Hematopoietic multipotent progenitor cell treated with erythropoietin and hydrocortisone succinate and interleukin-3 and kit ligand, for 15 days (in vitro differentiated cells): Measurements from ENCODE around the gene ABHD17B.
"Not testable (repeated sequence)": the region's sequence is repeated elsewhere in the genome, so short reads cannot be mapped to it uniquely, and the experiment has no call there.

Experiments used
- DNase-seq: peaks from one replicate; pipeline ENCODE4 v3.0.0-alpha.2; 2015; ENCODE audit warnings: low spot score

The ABHD17B gene

GRCh38 chr9:71915495-71915894 lies 4.5 kb upstream of the ABHD17B start:
- no peak for DNase-seq

DNA sequence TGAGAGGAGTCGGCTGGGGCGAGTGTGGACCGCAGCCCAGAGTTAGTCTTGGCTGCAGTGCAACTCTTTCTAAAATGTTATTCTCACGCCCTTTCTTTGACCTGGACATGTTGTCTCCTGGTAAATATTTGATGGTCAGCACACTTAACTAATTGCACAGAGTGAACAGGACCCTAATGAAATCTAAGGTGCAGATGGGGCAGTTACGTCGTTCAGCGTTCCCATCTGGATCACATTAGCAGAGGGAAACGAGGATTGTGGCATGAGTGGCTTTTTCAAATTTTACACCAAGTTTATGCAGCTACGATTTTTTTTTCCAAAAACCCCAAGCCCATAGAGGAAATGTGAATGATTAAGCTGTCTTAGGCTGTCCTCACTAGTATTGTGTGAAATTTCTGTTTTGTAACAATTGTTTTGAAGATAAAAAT lies 929 bp upstream of the ABHD17B start:
- no peak for DNase-seq

- DNase-seq = no peak
These were observed 338 bp downstream of the ABHD17B start for GRCh38 chr9:71910650-71911060.

- no peak for DNase-seq
These were observed 925 bp downstream of the ABHD17B start for GRCh38 chr9:71909887-71910649.

GRCh38 chr9:71908825-71909224 lies 2.2 kb downstream of the ABHD17B start:
- no peak for DNase-seq

GRCh38 chr9:71904076-71904475 lies 6.9 kb downstream of the ABHD17B start:
- no peak for DNase-seq

DNA sequence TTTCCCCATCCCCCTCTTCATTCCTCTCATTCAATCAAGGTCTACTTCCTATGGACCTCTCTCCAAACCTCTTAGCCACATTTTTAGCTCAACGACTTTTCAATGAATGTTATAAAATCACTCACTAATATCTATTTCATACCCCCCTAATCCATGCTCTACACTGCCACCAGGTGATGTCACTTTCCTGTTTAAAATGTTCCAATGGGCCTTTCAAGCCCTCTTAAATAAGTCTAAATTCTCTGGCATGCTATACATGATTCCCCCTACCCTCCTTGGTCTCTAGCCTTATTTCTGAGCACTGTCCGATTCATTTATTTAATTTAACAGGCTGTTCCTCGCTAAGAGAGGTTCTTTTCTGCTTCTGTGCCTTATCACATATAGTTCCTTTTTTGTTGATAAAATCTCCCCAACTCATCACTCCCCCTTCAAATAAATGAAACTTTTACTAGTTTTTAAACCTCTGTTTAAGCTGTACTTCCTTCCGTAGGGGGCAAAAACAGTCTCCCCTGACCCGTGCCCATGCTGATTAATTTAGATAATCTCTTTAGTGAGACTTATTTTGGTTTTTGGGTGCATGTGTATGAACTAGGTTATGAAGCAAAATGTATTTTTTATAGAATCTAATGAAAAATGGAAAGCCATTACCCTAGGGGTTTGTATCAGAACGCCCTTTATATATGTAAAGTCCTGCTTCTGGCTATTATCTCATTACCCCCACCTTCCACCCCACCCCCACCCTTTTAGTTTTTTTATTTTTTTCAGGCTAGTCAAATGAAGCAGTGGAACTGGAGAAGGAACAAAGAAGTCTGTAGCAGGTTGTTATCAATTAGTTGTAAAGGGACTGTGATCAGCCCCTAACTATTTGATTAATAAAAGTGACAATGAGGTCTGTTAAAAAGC lies 9.0 kb downstream of the ABHD17B start:
- no peak for DNase-seq

DNA sequence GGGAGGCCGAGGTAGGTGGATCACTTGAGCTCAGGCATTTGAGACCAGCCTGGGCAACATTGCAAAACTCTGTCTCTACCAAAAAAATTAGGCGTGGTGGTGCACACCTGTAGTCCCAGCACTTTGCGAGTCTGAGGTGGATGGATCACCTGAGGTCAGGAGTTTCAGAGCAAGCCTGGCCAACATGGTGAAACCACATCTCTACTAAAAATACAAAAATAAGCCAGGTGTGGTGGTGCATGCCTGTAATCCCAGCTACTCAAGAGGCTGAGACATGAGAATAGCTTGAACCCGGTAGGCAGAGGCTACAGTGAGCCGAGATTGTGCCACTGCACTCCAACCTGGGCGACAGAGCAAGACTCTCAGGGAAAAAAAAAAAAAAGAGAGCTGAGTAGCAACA lies 12.2 kb downstream of the ABHD17B start:
- DNase-seq = not testable (repeated sequence)

DNA sequence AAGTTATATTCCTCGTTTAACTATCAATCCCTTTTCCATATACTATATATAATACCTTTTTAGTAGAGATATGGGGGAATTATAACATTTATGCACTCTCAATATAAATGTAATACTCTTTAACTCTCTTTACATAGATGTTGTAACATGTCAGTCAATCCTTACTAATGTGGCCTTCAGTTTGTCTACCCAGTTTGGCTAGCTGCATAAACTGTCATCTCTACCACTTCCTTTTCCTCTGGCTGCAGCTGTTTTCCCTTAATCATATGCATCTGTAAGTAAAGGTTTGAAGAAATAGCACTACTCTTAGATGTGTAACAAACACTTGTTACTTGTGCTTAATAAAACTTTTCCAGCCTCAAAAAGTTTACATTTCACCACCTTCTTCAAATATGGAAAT lies 13.4 kb downstream of the ABHD17B start:
- DNase-seq = no peak

DNA sequence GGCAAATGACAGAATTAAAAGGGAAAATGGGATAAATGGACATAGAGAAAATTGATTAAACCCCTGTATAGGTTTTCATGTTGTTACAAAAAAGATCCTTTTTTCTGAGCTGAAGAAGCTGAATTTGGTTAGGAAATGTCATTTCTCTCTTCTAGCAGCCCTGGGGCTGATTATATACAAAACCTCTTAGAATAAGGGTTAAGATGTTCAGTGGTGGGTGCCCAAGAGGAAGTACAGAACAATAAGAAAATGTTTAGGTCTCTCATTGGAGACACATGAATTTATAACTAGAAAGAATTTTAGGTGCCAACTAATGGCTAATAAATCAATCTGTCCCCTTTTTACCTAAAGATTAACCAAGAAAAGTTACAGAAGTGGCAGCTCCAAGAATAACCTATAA lies 14.2 kb downstream of the ABHD17B start:
- DNase-seq = no peak

- DNase-seq = no peak
These were observed 15.0 kb downstream of the ABHD17B start for GRCh38 chr9:71895955-71896354.

- DNase-seq = no peak
These were observed 15.9 kb downstream of the ABHD17B start for GRCh38 chr9:71895117-71895516.

DNA sequence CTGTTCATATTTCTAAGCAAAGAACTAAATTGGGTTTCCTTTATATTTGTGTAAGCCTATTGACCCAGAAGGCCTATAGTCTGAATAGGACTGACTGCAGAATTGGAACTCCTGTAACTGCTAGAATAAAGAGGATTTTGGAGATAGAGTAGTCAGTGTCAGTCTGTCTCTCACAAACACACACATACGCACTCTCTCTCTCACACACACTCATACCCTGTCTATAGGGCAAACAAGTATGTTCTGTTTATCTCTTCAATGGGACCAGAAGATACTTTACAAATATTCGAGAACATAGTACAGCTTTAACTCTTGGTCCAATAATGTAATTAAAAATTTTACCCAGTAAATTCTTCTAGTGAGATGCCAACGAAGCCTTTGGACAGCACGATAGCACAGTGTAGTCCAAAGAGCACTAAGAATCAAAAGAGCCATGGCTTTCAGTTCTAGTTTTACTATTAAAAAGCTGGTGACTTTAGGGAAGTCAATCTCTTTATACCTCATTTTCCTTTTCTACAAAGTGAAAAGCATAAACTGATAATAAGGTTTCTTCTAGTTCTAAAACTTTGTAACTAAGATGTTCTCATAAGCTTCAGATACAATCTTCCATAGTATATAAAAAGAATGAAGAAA lies 19.3 kb downstream of the ABHD17B start:
- no peak for DNase-seq

DNA sequence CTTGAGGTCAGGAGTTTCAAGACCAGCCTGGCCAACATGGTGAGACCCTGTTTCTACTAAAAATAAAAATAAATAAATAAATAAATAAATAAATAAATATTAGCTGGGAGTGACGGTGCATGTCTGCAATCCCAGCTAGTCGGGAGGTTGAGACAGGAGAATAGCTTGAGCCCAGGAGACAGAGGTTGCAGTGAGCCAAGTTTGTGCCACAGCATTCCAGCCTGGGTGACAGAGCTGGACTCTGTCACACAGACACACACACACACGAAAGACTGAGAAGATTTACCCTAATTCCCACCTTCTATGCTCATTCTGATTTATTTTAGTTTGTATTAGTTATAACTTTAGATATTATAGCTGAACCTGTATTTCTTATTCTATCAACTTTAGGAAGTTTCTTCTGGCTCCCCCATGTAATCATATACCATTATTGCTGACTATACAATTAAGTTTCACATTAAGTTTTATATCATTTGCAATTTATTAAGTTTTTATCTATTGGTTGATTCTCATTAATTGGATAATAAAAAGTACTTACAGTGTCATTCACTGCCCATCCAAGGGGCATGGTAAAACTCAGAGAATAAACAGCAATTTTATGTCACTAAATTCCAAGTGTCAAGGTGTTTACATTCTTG lies 20.8 kb downstream of the ABHD17B start:
- DNase-seq = no peak

DNA sequence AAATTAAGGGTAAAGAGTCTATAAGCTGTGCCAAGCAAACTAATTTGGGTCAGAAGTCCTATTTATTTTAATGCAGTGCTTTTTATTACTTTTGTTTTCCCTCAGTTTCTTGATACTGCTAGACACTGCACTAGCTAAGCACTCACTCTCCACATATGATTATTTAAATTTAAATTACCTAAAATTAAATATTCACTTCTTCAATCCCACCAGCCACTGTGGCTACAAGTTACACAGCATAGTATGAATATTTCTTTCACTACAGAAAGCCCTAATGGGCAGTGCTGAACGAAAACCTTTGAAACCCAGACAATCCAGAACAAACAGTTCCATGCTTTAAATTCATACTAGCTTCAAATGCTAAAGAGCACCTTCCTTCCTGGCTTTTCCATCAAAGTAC lies 23.6 kb downstream of the ABHD17B start:
- DNase-seq = no peak

DNA sequence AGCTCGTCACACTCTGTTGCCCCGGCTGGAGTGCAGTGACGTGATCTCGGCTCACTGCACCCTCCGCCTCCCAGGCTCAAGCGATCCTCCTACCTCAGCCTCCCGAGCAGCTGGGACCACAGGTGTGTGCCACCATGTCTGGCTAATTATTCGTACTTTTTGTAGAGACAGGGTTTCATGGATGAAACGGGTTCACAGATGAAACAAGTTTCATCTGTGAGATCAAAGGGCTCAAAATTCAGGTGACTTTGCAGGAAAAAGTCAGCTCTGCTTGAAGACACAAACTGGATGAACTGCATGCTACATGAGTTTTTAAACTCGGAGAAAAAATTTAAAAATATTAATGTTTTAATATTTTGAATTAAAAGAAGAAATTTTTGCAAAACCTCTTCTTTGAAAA lies 24.5 kb downstream of the ABHD17B start:
- DNase-seq = no peak

DNA sequence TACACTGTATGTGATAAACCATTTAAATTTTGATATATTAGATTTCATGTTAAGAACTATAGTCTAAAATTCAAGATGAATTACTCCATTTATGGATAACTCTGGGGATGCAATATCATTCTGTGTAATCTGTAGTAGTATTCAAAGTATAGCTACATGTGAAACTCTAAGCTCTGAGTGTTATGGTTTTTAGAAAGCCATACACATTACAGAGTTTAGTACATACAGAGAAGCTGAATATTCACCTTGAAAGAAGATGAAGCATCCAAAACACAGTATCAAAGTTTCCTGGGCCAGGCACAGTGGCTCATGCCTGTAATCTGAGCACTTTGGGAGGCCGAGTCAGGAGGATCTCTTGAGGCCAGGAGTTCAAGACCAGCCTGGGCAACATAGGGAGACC lies 25.0 kb downstream of the ABHD17B start:
- DNase-seq = no peak

GRCh38 chr9:71885467-71885866 lies 25.5 kb downstream of the ABHD17B start:
- DNase-seq = no peak

- no peak for DNase-seq
These were observed 27.0 kb downstream of the ABHD17B start for GRCh38 chr9:71884005-71884404.

DNA sequence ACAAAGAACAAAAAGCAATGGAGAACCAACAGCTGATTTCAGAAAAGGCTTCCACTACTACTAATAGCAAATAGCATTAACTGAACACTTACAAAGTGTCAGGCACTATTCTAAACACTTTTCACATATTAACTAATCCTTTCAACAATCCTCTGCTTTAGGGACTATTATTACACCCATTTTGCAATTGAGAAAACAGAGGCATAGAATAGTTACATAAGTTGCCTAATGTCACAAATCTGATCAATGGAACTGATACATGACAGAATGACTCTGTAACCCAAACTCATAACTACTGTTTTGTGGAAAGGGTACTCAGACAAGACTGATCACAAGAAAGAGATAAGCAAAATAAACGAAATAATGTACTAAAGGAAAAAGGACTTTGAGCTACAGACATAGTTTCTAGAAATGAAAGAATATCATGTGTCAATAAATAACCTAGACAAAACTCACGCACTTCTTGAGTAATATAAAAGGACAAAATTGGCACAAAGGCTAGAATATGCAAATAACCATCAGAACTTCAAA lies 31.3 kb downstream of the ABHD17B start:
- DNase-seq = no peak

DNA sequence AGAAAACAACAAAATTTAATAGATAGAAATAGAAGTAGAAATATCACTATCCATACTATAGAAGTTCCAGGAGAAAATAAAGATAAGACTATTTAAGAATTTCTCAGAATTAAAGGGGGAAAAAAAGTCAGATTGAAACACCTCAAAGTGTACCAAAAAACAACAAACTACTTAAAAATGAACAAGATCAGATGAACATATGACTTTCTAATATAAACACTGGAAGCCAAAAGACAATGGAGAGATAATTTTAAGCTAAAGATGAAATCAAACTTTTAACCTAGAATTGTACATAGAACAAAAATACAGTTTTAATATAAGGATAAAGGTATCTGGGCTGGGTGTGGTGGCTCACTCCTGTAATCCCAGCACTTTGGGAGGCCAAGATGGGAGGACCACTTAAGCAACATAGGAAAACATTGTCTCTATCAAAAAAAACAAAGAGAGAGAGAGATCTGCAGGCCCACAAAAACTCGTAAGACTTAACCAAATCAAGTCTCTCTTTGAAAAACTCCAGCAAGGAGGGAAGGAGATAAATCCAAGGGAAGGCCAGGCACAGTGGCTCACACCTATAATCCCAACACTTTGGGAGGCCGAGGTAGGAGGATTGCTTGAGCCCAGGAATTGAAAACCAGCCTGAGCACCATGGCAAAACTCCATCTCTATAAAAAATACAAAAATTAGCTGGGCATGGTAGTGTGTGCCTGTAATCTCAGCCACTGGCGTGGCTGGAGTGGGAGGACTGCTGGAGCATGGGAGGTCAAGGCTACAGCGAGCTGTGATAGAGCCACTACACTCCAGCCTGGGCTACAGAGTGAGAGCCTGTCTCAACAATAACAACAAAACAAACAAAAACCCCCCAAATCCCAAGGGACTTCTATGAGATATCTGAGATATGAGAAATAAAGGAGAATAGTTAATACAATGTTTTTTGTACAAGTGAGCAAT lies 32.4 kb downstream of the ABHD17B start:
- DNase-seq = no peak
